GM18867 (cell line): Measurements from ENCODE around the gene CAGE1.
A peak's percentile ranks its signal among the peaks of the same experiment; 100 is the strongest.

Experiments
- ATAC-seq: cut with Tn5 transposase; IDR thresholded peaks from one replicate; pipeline ENCODE4 v1.9.1; 2021; ENCODE audit warnings: mild to moderate bottlenecking, moderate library complexity; ENCODE audit not compliant: unreplicated experiment

The CAGE1 gene

GRCh38 chr6:7312616-7313504 is 76.7 kb downstream of the CAGE1 start, which contains the start of gene SSR1:
Gene SSR1 (minus strand): TSS chr6:7313199. CDS start chr6:7313120, 79 bp downstream.
- ATAC-seq: peak; percentile 97

- no peak for ATAC-seq
Observed at GRCh38 chr6:7311917-7312615, 77.5 kb downstream of the CAGE1 start.

DNA sequence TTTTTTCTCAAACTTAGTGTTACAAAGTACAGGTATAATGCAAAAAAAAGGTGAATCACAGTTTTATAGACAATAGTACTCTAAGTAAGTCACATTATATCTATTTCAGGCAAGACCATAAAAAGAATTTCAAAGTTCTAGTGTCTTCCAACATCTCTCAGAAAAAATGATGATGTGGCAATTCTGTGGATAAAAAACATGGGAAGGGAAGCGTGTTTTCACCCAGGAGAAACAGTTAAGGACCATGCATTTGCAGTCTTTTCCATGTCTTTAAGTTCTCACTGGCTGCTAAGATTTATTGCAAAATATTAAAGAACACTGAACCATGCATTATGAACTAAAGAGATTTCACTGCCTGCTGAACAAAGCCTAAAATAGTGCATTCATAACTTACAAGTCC is 78.4 kb downstream of the CAGE1 start:
- no peak for ATAC-seq

GRCh38 chr6:7309050-7309449 is 80.5 kb downstream of the CAGE1 start:
- ATAC-seq: no peak

GRCh38 chr6:7307533-7307932 is 82.0 kb downstream of the CAGE1 start:
- ATAC-seq: no peak

- ATAC-seq: no peak
Observed at GRCh38 chr6:7304821-7305220, 84.7 kb downstream of the CAGE1 start.

DNA sequence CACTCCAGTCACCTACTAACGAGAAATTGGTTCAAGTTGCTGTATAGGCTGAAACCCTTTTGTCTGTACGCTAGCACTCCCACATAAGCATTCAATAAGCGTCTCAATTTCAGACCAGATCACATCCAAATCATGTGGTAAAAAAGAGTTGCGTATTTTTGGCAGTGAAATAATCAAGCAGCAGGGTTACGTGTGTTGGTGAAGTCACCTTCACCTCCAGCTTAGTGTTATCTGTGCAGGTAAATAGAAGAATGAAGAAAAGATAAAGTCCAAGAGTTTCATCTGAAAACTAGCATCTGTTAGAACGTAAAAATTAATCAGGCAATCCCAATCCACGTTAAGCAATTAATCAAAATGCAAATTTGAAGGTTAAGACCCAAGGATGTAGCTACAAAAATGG is 87.8 kb downstream of the CAGE1 start:
- ATAC-seq: no peak

- ATAC-seq: no peak
Observed at GRCh38 chr6:7300926-7301325, 88.6 kb downstream of the CAGE1 start.

GRCh38 chr6:7298113-7298512 is 91.4 kb downstream of the CAGE1 start:
- no peak for ATAC-seq

GRCh38 chr6:7296602-7297001 is 92.9 kb downstream of the CAGE1 start:
- ATAC-seq: no peak

GRCh38 chr6:7295916-7296315 is 93.6 kb downstream of the CAGE1 start:
- ATAC-seq: no peak

- no peak for ATAC-seq
Observed at GRCh38 chr6:7292596-7293255, 96.8 kb downstream of the CAGE1 start.

DNA sequence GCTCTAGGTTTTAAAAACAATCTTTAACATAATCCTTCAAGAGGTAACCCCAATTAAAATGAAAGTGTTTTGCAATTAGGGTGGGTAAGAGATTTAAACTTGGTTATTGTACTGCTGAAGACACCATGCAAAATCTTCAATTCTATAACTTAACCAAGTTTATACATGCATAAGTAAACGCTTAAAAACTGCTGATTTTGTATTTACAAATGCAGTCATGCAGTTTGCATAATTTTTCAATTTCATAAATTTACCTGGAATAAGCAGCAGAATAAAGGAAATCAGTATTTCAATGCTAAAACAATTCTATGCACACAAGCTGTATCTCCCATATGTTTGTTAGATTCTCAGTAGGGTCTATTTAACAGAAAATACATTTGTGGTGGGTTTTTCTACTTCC is 99.5 kb downstream of the CAGE1 start:
- no peak for ATAC-seq

- no peak for ATAC-seq
Observed at GRCh38 chr6:7285416-7285815, 104.1 kb downstream of the CAGE1 start.

DNA sequence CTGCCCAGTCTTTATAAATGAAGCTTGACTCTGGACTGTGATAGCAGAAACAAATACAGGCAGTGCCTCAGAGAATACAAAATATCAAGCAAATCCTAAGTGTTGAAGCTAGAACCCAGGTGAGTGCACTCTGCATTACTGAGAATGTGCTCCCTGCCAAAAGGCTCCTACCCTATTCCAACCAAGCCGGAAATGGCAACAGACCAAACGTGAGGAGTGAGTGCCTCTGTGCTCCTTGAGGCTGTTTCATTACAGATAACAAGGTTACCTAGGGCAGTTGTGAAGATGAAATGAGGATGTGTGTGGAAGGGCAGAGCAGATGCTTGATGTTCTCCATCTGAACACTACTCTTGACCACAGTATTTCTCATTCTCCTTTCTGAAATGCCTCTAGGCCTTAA is 105.9 kb downstream of the CAGE1 start:
- ATAC-seq: no peak

DNA sequence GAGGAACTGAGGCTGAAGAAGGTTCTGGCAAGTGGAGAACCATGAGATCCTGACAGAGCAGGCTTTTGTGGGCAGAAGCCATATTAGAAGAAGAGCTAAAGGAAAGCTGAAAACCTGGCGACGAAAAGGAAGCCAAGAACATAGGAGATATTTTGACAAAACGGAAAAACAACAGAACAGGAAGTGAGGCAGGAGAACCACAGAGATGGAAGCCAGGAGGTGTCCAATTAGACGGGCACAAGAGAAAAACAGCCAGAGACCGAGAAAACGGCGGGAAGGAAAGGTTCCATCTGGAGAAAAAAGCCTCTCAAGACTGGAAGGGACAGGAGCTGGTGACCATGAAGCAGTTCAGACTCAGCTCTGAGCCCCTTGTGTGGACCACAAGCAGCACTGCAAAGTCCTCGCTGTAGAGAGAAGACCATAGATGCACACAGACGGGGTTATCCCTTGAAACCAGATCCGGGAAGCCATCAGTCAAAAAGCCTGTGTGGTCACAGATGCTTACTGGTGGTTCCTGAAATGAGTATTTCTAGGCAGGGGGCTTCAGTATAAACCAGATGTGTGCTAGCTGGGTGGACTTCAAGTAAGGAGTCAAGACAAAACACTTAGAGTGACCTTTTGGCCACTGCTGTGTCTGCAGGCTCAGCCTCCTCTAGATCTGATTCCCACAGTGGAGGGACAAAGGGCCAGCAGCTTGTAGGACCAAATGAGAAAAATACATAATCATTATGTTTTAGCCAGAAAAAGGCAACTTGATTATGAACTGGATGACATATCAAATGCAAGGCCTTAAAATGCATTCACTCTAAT is 107.2 kb downstream of the CAGE1 start:
- ATAC-seq: no peak
